Common myeloid progenitor, CD34-positive (primary cell): ENCODE results near the gene SIAH3.

Experiments
- CTCF ChIA-PET: fragments of 350-600 bp; sonication (Branson Sonifier 250); formaldehyde crosslinking; loops from one replicate; lab custom pipeline; 2021; ENCODE audit warnings: antibody characterized with exemption; lab: Charles Lee
- POLR2A ChIA-PET: fragments of 350-600 bp; sonication (Branson Sonifier 250); formaldehyde crosslinking; loops from one replicate; lab custom pipeline; 2021; ENCODE audit warnings: antibody characterized with exemption; lab: Charles Lee
- DNase-seq, 3 donors: peaks; one replicate each; pipeline versions ENCODE4 v3.0.0 to v3.0.0-alpha.2; 2013
- H3K27ac ChIP-seq, 2 experiments: 1 replicate in 1 of 2; 2 replicates in 1 of 2; pipeline ENCODE4 v1.7.0; 2013; ENCODE audit warnings: inconsistent platforms in 2 of 2, low read length in 2 of 2, mild to moderate bottlenecking in 2 of 2, low read depth in 1 of 2, moderate library complexity in 1 of 2; ENCODE audit not compliant: severe bottlenecking in 2 of 2, insufficient read depth in 1 of 2, poor library complexity in 1 of 2
- H3K27me3 ChIP-seq, 5 experiments: replicated peaks in 2 of 5; 1 replicate in 3 of 5; 2 replicates in 2 of 5; pipeline versions ENCODE4 v1.6.1 to v1.7.0; 2013; ENCODE audit warnings: low read length in 4 of 5, mild to moderate bottlenecking in 2 of 5, moderate library complexity in 2 of 5, inconsistent platforms in 1 of 5; ENCODE audit not compliant: insufficient read depth in 5 of 5, control insufficient read depth in 4 of 5
- H3K36me3 ChIP-seq, 4 experiments: 1 replicate in 2 of 4; 2 replicates in 2 of 4; pipeline versions ENCODE4 v1.6.1 to v1.7.0; 2013; ENCODE audit warnings: low read length in 3 of 4, control low read depth in 1 of 4, mild to moderate bottlenecking in 1 of 4; ENCODE audit not compliant: control insufficient read depth in 4 of 4, insufficient read depth in 4 of 4
- H3K4me1 ChIP-seq, 4 experiments: 1 replicate in 3 of 4; 2 replicates in 1 of 4; pipeline versions ENCODE4 v1.6.1 to v1.7.1; 2013; ENCODE audit warnings: low read length in 3 of 4, mild to moderate bottlenecking in 3 of 4, control low read depth in 1 of 4, inconsistent platforms in 1 of 4, moderate library complexity in 1 of 4; ENCODE audit not compliant: control insufficient read depth in 4 of 4, insufficient read depth in 4 of 4; ENCODE audit errors: control extremely low read depth in 1 of 4
- H3K4me3 ChIP-seq, 7 experiments: 1 replicate in 4 of 7; 2 replicates in 3 of 7; pipeline versions ENCODE4 v1.5.1 to v1.7.0; 2013; ENCODE audit warnings: mild to moderate bottlenecking in 7 of 7, low read length in 6 of 7, moderate library complexity in 6 of 7, inconsistent platforms in 2 of 7, low read depth in 2 of 7, control low read depth in 1 of 7; ENCODE audit not compliant: insufficient read depth in 4 of 7, control insufficient read depth in 1 of 7; ENCODE audit errors: extremely low read depth in 1 of 7
- H3K9me3 ChIP-seq, 5 experiments: 1 replicate in 4 of 5; 2 replicates in 1 of 5; pipeline versions ENCODE4 v1.6.1 to v1.7.1; 2013; ENCODE audit warnings: low read length in 4 of 5, mild to moderate bottlenecking in 2 of 5, inconsistent platforms in 1 of 5, low read depth in 1 of 5, moderate library complexity in 1 of 5; ENCODE audit not compliant: control insufficient read depth in 4 of 5, insufficient read depth in 2 of 5; ENCODE audit errors: control extremely low read depth in 1 of 5
- WGBS: methylation state at CpG from one replicate; pipeline ENCODE4 v1.1.5; 2013; ENCODE audit not compliant: insufficient coverage; 5-methylcytosine and 5-hydroxymethylcytosine counted together

SIAH3 gene

DNA sequence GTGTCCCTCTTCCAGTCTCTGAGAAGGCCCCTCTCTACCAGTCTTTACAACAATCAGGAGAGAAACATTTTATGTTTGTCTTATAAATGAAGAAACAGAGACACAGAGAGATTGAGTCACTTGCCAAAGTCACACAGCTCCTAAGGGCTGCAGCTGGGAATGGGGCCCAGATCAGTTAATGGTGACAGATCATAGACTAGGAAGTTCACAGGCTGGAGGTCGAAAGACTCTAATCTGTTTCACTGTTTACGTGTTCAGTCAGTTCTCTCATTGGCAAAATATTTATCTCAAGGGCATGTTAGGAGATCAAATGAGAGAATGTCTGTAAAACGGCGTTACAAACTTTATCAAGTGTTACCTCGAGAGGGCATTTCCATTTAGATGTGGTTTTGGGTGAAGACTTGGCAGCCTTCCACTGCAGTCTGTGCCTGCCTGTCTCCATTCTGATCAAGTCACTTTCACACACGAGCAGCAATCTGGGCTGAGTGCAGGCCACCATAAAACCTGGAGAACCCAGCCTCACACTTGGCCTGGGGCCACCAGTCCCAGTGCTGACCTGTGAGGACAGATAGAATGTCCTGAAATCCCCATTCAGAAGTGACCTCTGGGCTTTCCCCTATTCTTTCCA is 65.1 kb downstream of the SIAH3 start:
- DNase-seq = peak; percentile 36 to 80 (median 79)
- WGBS = 12% methylated on average over 6 of the region's 6 CpGs
- peaks cover 0 to 21% (median 5%) of the 10 kb centered on the region in 4 experiments for H3K4me1 ChIP-seq
- ChIA-PET POLR2A (no interaction called here), CTCF (interaction anchor here (1.3 kb wide), 1 partner anchor 20 kb away, joined by 3 read pairs; no protein-coding TSS in a partner anchor)
- peaks cover 0 to 2% (median 0%) of the 10 kb centered on the region in 4 experiments for H3K36me3 ChIP-seq
- H3K9me3 ChIP-seq = no peaks in the 10 kb centered on the region
- no peak overlapping the region for H3K4me3 ChIP-seq
- no peaks in the 10 kb centered on the region for H3K27me3 ChIP-seq
- H3K27ac ChIP-seq = no peak overlapping the region

DNA sequence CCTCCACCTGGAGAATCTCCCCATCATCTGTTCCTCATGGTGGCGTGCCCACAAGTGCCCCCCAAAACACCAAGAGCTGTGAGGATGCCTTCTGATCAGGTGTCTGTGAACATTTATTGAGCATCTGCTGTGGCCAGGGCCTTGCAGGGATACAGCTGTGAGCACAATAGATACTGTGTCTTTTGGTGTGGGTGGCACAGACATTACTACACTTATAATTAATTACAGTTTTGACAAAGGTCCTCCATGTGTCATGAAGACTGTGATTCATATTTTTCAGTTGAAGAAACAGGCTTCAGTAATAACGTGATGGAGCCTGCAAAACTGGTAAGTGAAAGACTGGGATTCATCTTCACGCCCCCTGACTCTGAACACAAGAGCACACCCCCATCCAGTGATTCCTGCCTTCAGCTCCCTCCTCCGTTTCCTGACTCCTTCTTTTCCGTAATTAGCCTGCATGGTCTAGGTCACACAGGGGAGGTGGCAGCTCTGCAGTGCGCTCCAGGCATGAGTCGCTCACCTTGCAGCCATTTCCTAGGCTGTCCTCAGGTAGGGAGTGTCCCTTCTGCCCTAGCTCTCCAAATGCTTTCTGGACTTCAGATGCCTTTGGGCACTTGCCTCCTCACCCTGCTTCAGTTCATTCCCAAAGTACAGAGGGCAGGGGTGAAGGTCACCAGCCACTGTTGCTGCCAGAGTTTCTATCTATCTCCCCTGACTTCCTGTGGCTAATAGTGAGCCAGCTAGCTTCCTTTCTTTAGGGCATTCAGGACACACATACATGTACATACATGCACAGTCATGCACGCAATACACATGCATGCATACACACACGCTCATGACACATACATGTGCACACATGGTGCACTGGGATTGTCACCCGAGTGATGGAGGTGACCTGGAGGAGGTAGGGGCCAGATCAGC is 66.5 kb downstream of the SIAH3 start:
- WGBS = 92% methylated on average over 8 of the region's 10 CpGs
- CTCF ChIA-PET = interaction anchor here (1.6 to 2.0 kb wide), 2 partner anchors 11 to 21 kb away, joined by 6 read pairs; no protein-coding TSS in a partner anchor

DNA sequence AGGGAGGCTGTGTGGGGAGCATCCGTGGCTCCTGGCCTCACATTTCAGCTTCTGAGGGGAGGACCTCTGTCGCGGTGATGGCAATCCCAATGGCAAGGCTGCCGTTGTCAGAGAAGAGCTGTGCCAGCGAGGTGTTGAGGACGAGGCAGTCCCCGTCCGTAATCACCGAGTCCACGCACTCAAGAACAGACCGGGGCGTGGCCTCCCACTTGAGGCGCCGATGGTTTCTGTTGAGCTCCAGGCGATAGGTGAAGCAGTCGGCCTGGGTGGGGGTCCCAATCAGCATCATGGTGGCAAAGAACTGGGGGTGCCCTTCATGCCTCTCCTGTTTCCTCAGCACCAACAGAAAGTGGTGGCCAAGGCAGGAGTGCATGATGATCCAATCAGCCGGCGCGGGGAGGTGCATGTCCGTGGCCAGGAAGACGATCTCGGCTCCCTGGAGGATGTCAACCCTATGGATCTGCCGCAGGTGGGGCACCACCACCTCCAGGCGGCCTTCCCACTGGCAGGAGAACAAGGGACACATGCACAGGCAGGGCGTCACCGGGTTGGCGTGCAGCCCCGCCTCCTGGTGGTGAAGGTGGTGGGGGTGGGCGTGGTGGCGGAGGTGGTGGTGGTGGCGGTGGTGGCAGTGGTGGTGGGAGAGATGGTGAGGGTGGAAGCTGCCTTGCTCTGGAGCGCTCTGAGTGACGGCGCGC is 68.1 kb downstream of the SIAH3 start:
- Histone ChIP-seq H3K4me3 (no peak overlapping the region), H3K27me3 (no peaks in the 10 kb centered on the region), H3K36me3 (peaks cover 0 to 2% (median 0%) of the 10 kb centered on the region in 4 experiments), H3K9me3 (no peaks in the 10 kb centered on the region), H3K4me1 (peaks cover 0 to 23% (median 5%) of the 10 kb centered on the region in 4 experiments), H3K27ac (no peak overlapping the region)
- POLR2A ChIA-PET = no interaction called here
- CTCF ChIA-PET = no interaction called here
- 96% methylated on average over 29 of the region's 35 CpGs for WGBS
- DNase-seq = no peak

More for the DNA sequence above, 66.5 kb downstream of the SIAH3 start:
- Histone ChIP-seq H3K4me1 (peaks cover 0 to 23% (median 5%) of the 10 kb centered on the region in 4 experiments), H3K36me3 (peaks cover 0 to 2% (median 0%) of the 10 kb centered on the region in 4 experiments), H3K9me3 (no peaks in the 10 kb centered on the region), H3K4me3 (no peak overlapping the region), H3K27ac (no peak overlapping the region), H3K27me3 (no peaks in the 10 kb centered on the region)
- no peak for DNase-seq
- POLR2A ChIA-PET = no interaction called here

DNA sequence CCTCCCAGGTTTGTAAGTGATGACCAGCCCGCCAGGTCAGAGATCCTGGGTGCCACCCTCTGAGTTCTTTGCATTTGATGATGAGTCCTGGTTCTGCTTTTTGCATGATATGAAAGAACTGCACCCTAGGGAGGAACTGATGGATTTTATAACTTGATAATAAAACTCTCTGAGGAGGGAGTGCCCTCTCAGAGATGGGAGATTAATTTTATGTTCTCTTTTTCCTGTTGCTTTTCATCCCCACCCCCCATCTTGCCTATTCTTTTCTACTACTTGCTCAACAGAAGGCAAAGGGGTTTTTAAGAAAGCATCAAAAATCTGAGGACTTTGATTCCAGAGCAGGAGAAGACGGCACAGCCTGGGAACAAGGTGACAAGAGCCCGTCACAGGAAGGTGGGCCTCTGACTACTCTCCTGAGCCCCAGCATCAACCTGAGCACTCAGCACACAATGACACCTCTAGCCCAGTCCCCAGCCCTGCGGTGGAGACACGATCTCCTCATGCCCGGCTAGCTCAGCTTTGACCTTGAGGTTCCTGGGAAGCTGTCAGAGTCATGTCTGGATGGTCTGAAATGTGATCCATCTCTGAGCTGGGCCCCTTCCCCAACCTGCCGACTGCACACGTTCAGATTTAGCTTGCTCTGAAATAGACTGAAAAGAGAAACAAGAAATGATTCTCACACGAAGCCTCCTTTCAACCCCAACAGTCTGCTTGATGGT is 69.1 kb downstream of the SIAH3 start:
- Histone ChIP-seq H3K27me3 (no peaks in the 10 kb centered on the region), H3K36me3 (peaks cover 0 to 2% (median 0%) of the 10 kb centered on the region in 4 experiments), H3K4me3 (peak overlapping the region in 1 of 7 experiments; percentile 36), H3K4me1 (peaks cover 0 to 23% (median 5%) of the 10 kb centered on the region in 4 experiments), H3K27ac (no peak overlapping the region), H3K9me3 (no peaks in the 10 kb centered on the region)
- ChIA-PET POLR2A (no interaction called here), CTCF (no interaction called here)
- WGBS = 95% methylated on average over 6 of the region's 9 CpGs
- no peak for DNase-seq

DNA sequence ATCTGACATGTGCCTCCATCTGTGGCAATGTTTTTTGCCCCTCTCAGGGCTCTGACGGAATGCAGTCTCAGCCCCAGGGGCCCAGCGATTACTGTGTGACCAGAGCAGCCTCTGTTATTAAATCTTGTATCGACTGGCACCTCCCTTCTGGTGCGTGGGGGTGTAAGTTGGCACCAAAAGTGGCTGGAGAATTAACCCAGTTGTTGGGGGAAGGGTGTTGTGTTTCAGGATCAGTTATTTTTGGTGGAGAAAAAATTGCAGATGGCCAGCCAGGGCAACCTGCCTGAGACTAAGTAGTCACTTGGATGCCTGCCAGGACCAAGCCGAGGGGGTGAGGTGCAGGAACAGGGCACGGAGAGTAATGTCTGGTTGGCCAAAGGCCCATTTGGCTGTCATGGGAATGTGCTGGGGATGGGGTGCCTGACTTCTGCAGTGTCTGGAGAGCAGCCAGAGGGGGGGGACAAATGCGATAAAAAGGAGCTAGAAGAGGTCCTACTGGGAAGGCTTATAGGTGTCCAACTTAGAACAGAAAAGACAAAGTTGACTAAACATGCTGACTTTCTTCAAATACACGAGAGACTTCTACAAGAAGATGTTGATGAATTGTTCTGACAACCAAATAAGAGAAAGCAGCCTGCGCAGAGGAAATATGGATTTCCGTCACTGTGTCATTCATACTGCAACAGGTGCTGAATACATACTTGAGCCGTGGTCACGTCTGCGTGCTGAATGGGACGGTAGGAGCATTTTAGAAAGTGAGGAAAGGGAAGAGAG is 69.8 kb downstream of the SIAH3 start:
- Histone ChIP-seq H3K27ac (no peak overlapping the region), H3K4me1 (peaks cover 0 to 23% (median 5%) of the 10 kb centered on the region in 4 experiments), H3K9me3 (no peaks in the 10 kb centered on the region), H3K4me3 (peak overlapping the region in 1 of 7 experiments; percentile 36), H3K36me3 (peaks cover 0 to 2% (median 0%) of the 10 kb centered on the region in 4 experiments), H3K27me3 (no peaks in the 10 kb centered on the region)
- ChIA-PET POLR2A (no interaction called here), CTCF (no interaction called here)
- DNase-seq = peak in 2 of 3 donors; percentile 15 to 26
- 89% methylated on average over 12 of the region's 14 CpGs for WGBS

DNA sequence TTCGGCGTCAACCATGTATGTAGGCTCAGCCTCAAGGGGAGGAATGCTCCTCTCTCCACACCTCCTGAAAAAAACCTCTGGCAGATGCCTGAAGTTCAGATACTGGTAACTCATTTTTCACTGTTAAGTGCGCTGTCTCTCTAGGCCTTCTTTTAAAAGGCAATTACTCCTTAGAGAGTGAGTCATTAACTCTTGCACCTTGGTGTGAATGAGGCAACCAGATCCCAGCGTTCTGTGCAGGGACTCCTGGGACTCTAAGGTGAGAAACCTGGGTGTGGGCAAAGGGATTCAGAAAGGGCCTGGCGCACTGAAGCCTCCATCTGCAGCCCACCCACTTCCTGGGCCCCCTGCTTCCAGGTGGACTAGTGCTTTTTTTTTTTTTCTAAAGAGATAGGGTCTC is 71.7 kb downstream of the SIAH3 start:
- no peaks in the 10 kb centered on the region for H3K27me3 ChIP-seq
- no peak for DNase-seq
- peaks cover 0 to 18% (median 5%) of the 10 kb centered on the region in 4 experiments for H3K4me1 ChIP-seq
- 98% methylated on average over 4 of the region's 5 CpGs for WGBS
- ChIA-PET POLR2A (no interaction called here), CTCF (no interaction called here)
- H3K9me3 ChIP-seq = no peaks in the 10 kb centered on the region
- no peak overlapping the region for H3K27ac ChIP-seq
- peaks cover 0 to 2% (median 0%) of the 10 kb centered on the region in 4 experiments for H3K36me3 ChIP-seq
- no peak overlapping the region for H3K4me3 ChIP-seq
